Measurements from ENCODE around the gene ZMAT5.

The ZMAT5 gene

GRCh38 chr22:29693671-29694070 is 73.1 kb downstream of the ZMAT5 start:
- TF ChIP-seq TCF12 (IDR thresholded peaks at IDR 0.05; ENCODE audit: low read depth): no peak
- no peak for TF ChIP-seq FOXM1 (IDR thresholded peaks at IDR 0.05; ENCODE audit: borderline replicate concordance, low read depth)
- no peak for TF ChIP-seq RAD21 (IDR thresholded peaks at IDR 0.05; ENCODE audit: low read depth)
- no peak for TF ChIP-seq NFIC (IDR thresholded peaks at IDR 0.05)
- no peak for TF ChIP-seq CREB1 (IDR thresholded peaks at IDR 0.05; ENCODE audit: low read depth)
- no peak for TF ChIP-seq EGR1 (IDR thresholded peaks at IDR 0.05)
- TF ChIP-seq, protein P1, sequence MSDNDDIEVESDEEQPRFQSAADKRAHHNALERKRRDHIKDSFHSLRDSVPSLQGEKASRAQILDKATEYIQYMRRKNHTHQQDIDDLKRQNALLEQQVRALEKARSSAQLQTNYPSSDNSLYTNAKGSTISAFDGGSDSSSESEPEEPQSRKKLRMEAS (IDR thresholded peaks at IDR 0.05): no peak
- no peak for TF ChIP-seq USF1 (IDR thresholded peaks at IDR 0.05)
- no peak for TF ChIP-seq TEAD4 (IDR thresholded peaks at IDR 0.05)
- TF ChIP-seq REST (IDR thresholded peaks at IDR 0.05; ENCODE audit: low read depth): no peak
- TF ChIP-seq TAF1 (IDR thresholded peaks at IDR 0.05; ENCODE audit: low read depth): no peak
- TF ChIP-seq CEBPB (IDR thresholded peaks at IDR 0.05): no peak
- no peak for TF ChIP-seq YY1 (IDR thresholded peaks at IDR 0.05; ENCODE audit: low read depth)

DNA sequence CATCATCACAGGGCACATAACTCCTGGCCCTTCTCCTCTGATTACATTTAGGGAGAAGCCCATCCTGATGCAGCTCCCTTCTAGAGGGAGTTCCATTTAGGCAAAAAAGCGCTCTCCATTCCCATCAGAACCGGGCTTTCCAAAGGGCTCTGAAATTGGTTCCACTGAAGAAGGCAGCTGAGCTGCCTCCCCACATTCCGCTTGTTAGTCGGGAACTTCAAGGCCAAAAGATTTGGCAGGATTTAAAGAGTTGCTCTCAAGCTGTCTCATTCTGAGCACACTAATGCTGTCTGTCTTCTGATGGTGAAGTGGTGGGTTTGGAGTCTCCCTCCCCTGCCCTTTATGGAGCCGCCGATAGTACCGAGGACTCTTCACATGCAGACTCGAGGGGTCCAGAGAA is 73.6 kb downstream of the ZMAT5 start:
- TF ChIP-seq TCF12 (IDR thresholded peaks at IDR 0.05; ENCODE audit: low read depth) (no peak), RAD21 (IDR thresholded peaks at IDR 0.05; ENCODE audit: low read depth) (no peak), ZBTB7A (IDR thresholded peaks at IDR 0.05; ENCODE audit: low read depth) (no peak), TAF1 (IDR thresholded peaks at IDR 0.05; ENCODE audit: low read depth) (no peak), USF1 (IDR thresholded peaks at IDR 0.05) (no peak), FOXM1 (IDR thresholded peaks at IDR 0.05; ENCODE audit: borderline replicate concordance, low read depth) (no peak), YY1 (IDR thresholded peaks at IDR 0.05; ENCODE audit: low read depth) (no peak), CREB1 (IDR thresholded peaks at IDR 0.05; ENCODE audit: low read depth) (no peak), REST (IDR thresholded peaks at IDR 0.05; ENCODE audit: low read depth) (no peak), EP300 (IDR thresholded peaks at IDR 0.05; ENCODE audit: borderline replicate concordance) (no peak), TEAD4 (IDR thresholded peaks at IDR 0.05) (no peak), NFIC (IDR thresholded peaks at IDR 0.05) (no peak), CEBPB (IDR thresholded peaks at IDR 0.05) (no peak), EGR1 (IDR thresholded peaks at IDR 0.05) (no peak)
- TF ChIP-seq, protein P1 (IDR thresholded peaks at IDR 0.05): no peak

- TF ChIP-seq EP300 (IDR thresholded peaks at IDR 0.05; ENCODE audit: borderline replicate concordance) (no peak), CEBPB (IDR thresholded peaks at IDR 0.05) (no peak)
These were observed 74.5 kb downstream of the ZMAT5 start for GRCh38 chr22:29692327-29692640.

- TF ChIP-seq EP300 (IDR thresholded peaks at IDR 0.05; ENCODE audit: borderline replicate concordance) (no peak), USF1 (IDR thresholded peaks at IDR 0.05) (no peak), TEAD4 (IDR thresholded peaks at IDR 0.05) (no peak), NFIC (IDR thresholded peaks at IDR 0.05) (no peak), TAF1 (IDR thresholded peaks at IDR 0.05; ENCODE audit: low read depth) (no peak), YY1 (IDR thresholded peaks at IDR 0.05; ENCODE audit: low read depth) (no peak), CEBPB (IDR thresholded peaks at IDR 0.05) (no peak), ZBTB7A (IDR thresholded peaks at IDR 0.05; ENCODE audit: low read depth) (no peak), CREB1 (IDR thresholded peaks at IDR 0.05; ENCODE audit: low read depth) (no peak), EGR1 (IDR thresholded peaks at IDR 0.05) (no peak), FOXM1 (IDR thresholded peaks at IDR 0.05; ENCODE audit: borderline replicate concordance, low read depth) (no peak)
These were observed 75.0 kb downstream of the ZMAT5 start for GRCh38 chr22:29691636-29692326.

GRCh38 chr22:29690476-29690875 is 76.3 kb downstream of the ZMAT5 start:
- no peak for TF ChIP-seq CREB1 (IDR thresholded peaks at IDR 0.05; ENCODE audit: low read depth)
- no peak for TF ChIP-seq CEBPB (IDR thresholded peaks at IDR 0.05)
- TF ChIP-seq TAF1 (IDR thresholded peaks at IDR 0.05; ENCODE audit: low read depth): no peak
- no peak for TF ChIP-seq YY1 (IDR thresholded peaks at IDR 0.05; ENCODE audit: low read depth)
- no peak for TF ChIP-seq EGR1 (IDR thresholded peaks at IDR 0.05)
- no peak for TF ChIP-seq USF1 (IDR thresholded peaks at IDR 0.05)
- TF ChIP-seq RAD21 (IDR thresholded peaks at IDR 0.05; ENCODE audit: low read depth): no peak
- TF ChIP-seq ZBTB7A (IDR thresholded peaks at IDR 0.05; ENCODE audit: low read depth): no peak
